Measurements from ENCODE around the gene ABCA12. TPM values are rescaled to one million over a fixed set of nuclear protein-coding genes. Genes with fewer than 3 reads are reported as not detected.

The ABCA12 gene
- total RNA-seq, 1 donor from 2014 or later: not detected

DNA sequence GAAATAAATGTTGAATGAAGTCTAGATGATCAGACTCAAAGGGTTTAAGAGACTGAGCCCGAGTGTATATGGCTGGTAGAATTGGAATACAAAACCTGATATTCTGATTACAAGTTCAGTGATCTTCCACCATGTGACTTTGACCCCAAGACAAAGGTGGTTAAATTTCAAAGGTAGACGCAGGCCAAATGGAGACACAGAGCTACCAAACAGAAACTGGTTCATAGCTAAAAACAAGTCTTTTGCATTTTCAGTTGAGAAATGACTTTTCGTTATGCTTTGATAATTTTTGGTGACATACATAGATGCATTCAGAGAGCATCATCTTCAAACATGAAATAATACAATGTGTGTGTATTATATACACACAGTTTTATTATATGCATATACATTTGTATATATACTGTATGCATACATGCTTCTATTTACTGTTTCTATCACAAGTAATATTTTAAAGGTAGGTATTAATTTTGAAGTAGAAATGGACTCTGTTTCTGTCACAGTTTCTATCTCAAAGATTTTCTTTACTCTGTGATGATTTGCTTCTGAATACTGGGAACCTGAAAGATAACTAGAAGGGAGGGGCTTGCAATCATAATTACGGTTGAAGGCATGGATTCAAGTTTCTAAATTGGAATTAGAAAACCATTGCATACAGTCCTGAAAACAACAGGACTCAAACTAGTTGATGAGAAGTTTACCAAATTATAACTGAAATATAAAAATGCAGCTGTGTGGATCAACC lies 142.3 kb downstream of the ABCA12 start:
- intact Hi-C loops (cut with DNase I): no loop called here
- ATAC-seq (ENCODE audit: poor library complexity): no peak
- DNase-seq: no peak

DNA sequence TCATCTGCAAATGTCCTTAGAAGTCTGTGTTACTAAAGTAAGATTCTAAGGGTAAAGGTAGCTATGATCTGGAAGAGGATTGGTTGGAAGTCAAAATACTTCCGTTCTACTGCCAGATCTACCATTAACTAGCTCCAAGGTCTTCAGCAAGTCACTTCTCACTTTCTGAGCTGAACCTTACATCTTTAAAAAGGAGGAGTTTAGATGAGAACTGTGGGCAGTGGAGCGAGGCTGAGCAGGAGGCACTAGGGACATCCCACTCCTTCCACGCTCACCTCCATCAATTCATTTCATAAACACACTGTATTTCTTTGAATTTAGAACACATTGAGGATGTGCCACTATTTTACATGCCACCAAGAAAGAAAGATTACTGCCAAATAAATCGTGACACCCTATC lies 143.0 kb downstream of the ABCA12 start:
- no peak for DNase-seq
- ATAC-seq (ENCODE audit: poor library complexity): no peak
- intact Hi-C loops (cut with DNase I): no loop called here

DNA sequence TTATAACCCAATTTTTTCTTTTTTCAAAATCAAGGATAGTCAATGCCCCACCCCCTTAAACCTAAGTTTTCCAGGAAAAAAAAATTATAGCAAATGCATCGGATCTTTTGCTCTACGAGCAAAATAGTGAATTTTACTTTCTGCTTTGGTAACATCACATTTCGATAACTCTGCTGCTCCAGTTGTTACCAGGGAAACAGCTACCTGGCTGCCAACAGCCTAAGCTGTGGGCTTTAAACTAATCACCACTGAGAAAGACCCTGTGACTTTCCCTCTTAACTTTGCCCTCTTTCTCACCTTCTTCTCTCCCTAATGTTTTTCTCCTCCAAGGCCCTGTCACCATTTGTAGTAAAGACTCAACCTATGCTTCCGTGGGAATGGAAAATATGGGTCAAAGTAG lies 145.5 kb downstream of the ABCA12 start:
- no peak for DNase-seq
- intact Hi-C loops (cut with DNase I): no loop called here
- ATAC-seq (ENCODE audit: poor library complexity): no peak

GRCh38 chr2:214989187-214989586 lies 149.2 kb downstream of the ABCA12 start:
- intact Hi-C loops (cut with DNase I): no loop called here
- DNase-seq: no peak
- no peak for ATAC-seq (ENCODE audit: poor library complexity)

GRCh38 chr2:214987261-214987660 lies 151.2 kb downstream of the ABCA12 start:
- intact Hi-C loops (cut with DNase I): no loop called here
- DNase-seq (no peak), ATAC-seq (ENCODE audit: poor library complexity) (no peak)

DNA sequence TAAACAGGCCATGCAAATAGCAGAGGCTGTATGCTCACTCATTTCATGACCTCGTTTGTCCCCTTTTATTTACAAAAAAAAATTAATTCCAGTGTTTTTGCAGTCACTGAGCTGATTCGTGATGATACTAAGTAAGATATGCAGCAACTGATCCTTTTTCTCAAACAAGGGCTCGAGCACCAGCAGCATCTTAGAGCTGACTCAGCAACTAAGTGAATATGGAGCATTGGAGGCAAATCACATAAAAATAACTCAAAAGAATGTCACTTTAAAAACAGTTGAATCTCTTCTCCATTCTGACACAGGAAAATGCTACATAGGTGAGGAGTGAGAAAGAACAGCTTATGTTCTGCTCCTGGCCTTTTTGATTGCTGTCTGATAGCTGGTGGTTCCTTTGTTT lies 152.8 kb downstream of the ABCA12 start:
- DNase-seq: no peak
- ATAC-seq (ENCODE audit: poor library complexity): no peak
- intact Hi-C loops (cut with DNase I): no loop called here

GRCh38 chr2:214966420-214966819 lies 172.0 kb downstream of the ABCA12 start:
- intact Hi-C loops (cut with DNase I): no loop called here
- ATAC-seq (ENCODE audit: poor library complexity): no peak

DNA sequence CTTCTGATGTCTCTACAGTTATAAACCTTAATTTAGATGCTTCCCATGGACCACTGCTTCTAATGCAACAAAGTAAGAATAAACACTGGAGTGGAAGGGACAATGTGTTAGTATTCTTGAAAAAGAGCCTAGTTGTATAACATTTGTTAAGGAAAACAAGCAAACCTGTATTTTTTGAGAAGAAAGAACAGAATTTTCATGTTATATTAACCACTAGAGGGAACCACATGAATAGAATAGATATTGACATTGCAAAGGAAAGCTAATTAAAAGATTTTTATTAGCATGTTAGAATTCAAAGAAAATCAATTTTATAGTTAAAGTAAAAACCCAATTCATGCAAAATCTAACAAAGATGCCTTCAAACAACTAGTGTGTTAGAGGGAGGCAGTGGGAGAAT lies 177.7 kb downstream of the ABCA12 start:
- no peak for DNase-seq
- intact Hi-C loops (cut with DNase I): no loop called here
- no peak for ATAC-seq (ENCODE audit: poor library complexity)

More at GRCh38 chr2:214966420-214966819, 172.0 kb downstream of the ABCA12 start:
- DNase-seq: no peak

- ATAC-seq (ENCODE audit: poor library complexity) (no peak), DNase-seq (no peak)
- intact Hi-C loops (cut with DNase I): no loop called here
Measured at GRCh38 chr2:214946949-214947348, 191.5 kb downstream of the ABCA12 start.

- DNase-seq (no peak), ATAC-seq (ENCODE audit: poor library complexity) (no peak)
- intact Hi-C loops (cut with DNase I): no loop called here
Measured at GRCh38 chr2:214934006-214934405, 204.4 kb downstream of the ABCA12 start.

- intact Hi-C loops (cut with DNase I): no loop called here
- ATAC-seq (ENCODE audit: poor library complexity): no peak
- no peak for DNase-seq
Measured at GRCh38 chr2:214904634-214905033, 233.8 kb downstream of the ABCA12 start.

- ATAC-seq (ENCODE audit: poor library complexity) (no peak), DNase-seq (no peak)
- intact Hi-C loops (cut with DNase I): no loop called here
Measured at GRCh38 chr2:214904176-214904575, 234.2 kb downstream of the ABCA12 start.

DNA sequence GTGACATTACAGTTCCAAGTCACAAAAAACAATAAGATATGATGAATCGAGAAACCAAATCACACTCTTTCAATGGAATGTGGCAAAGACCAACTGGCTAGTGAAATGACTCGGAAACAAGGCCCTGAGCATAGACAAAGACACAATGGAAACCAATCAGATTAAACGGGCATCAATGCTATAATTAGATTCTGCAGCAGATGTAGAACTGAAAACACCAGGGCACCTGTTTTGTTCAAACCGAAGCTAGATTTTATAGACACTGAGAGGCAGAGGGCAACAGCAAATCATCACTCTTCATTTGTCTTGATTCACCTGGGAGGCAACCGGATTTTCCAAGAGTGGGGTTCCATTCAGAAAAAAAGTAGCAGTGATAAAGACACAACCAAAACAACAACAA lies 236.1 kb downstream of the ABCA12 start:
- intact Hi-C loops (cut with DNase I): no loop called here
- DNase-seq: no peak
- no peak for ATAC-seq (ENCODE audit: poor library complexity)

- intact Hi-C loops (cut with DNase I): no loop called here
- DNase-seq (no peak), ATAC-seq (ENCODE audit: poor library complexity) (no peak)
Measured at GRCh38 chr2:214899751-214900150, 238.7 kb downstream of the ABCA12 start.

GRCh38 chr2:214896274-214896673 lies 242.2 kb downstream of the ABCA12 start:
- intact Hi-C loops (cut with DNase I): no loop called here
- no peak for ATAC-seq (ENCODE audit: poor library complexity)
- no peak for DNase-seq

DNA sequence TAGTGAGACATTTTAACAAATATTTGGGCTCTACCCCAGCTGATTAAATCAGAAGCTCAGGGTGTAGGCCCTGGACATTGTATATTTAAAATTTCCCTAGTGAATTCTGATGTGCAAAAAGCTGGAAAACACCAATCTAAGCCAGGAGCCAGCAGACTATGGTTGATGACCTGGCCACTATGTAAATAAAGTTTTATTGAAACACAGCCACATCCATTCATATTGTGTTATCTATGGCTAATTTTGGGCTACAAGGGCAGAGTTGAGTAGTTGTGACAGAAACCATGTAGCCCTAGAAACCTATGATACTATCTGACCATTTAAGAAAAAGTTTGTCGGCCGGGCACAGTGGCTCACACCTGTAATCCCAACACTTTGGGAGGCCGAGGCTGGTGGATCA lies 243.0 kb downstream of the ABCA12 start:
- intact Hi-C loops (cut with DNase I): no loop called here
- no peak for ATAC-seq (ENCODE audit: poor library complexity)
- DNase-seq: no peak

DNA sequence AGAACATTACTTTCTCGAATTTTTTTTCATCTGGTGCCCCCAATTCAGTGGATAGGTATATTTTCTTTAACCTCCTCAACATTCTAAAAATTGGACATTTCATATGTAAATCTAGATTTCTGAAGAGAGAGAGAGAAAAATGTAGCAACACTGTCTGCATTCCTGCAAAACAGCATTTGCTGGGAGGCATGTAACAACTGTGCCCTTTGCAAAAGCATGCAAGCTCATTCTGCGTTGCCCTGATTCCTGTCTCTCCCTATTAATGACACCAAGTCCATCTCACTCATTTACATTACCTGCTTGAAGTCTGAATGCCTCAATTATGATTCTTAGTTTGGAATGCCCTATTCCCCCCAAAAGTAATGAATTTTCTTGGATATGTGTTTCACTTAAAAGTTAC lies 249.1 kb downstream of the ABCA12 start:
- intact Hi-C loops (cut with DNase I): no loop called here
- ATAC-seq (ENCODE audit: poor library complexity) (no peak), DNase-seq (no peak)

- no peak for DNase-seq
- ATAC-seq (ENCODE audit: poor library complexity): no peak
Measured at GRCh38 chr2:214881647-214882202, 256.7 kb downstream of the ABCA12 start.

More at GRCh38 chr2:214881647-214882202, 256.7 kb downstream of the ABCA12 start:
- intact Hi-C loops (cut with DNase I): no loop called here
